Measurements from ENCODE around the gene OR13D1.
"Not testable (repeated sequence)": the region's sequence is repeated elsewhere in the genome, so short reads cannot be mapped to it uniquely, and the experiment has no call there.

The OR13D1 gene

GRCh38 chr9:104694218-104694617, at the start of gene OR13D1:
OR13D1 (plus strand) TSS chr9:104694518; CDS start chr9:104694518, 0 bp downstream.
- FAIRE-seq = no peak

- no peak for FAIRE-seq
Measured at GRCh38 chr9:104658496-104659195, 35.7 kb upstream of the OR13D1 start.

- FAIRE-seq = no peak
Measured at GRCh38 chr9:104675611-104676010, 18.7 kb upstream of the OR13D1 start.

GRCh38 chr9:104682642-104683041, 11.7 kb upstream of the OR13D1 start:
- FAIRE-seq = peak; percentile 91

- no peak for FAIRE-seq
Measured at GRCh38 chr9:104686081-104686480, 8.2 kb upstream of the OR13D1 start.

- FAIRE-seq = no peak
Measured at GRCh38 chr9:104700306-104700705, 6.0 kb downstream of the OR13D1 start.

- FAIRE-seq = not testable (repeated sequence)
Measured at GRCh38 chr9:104708737-104709136, 14.4 kb downstream of the OR13D1 start.

- no peak for FAIRE-seq
Measured at GRCh38 chr9:104711604-104712003, 17.3 kb downstream of the OR13D1 start.

GRCh38 chr9:104725014-104725413, 30.7 kb downstream of the OR13D1 start:
- FAIRE-seq = no peak

- no peak for FAIRE-seq
Measured at GRCh38 chr9:104738452-104738851, 44.1 kb downstream of the OR13D1 start.

- no peak for FAIRE-seq
Measured at GRCh38 chr9:104740621-104741020, 46.3 kb downstream of the OR13D1 start.

- peak; percentile 95 for FAIRE-seq
Measured at GRCh38 chr9:104743376-104743985, 49.2 kb downstream of the OR13D1 start.

Data from G401.6 (cell line).